Measurements from ENCODE around the gene SNAI1.

The SNAI1 gene

GRCh38 chr20:49982346-49983122 lies at the start of gene SNAI1:
Gene SNAI1, plus strand, starts transcription at chr20:49982980. Its CDS starts 80 bp downstream, at chr20:49983060.
- peak within 1 kb of the TSS; percentile 70 for H2AFZ ChIP-seq
- H3K27me3 ChIP-seq (ENCODE audit: control insufficient read depth, insufficient read depth, low read length): no peaks in the 10 kb centered on the region
- H3K27ac ChIP-seq: peak within 1 kb of the TSS; percentile 47
- no peaks in the 10 kb centered on the region for H3K9me3 ChIP-seq (ENCODE audit: control insufficient read depth, low read length)
- TF ChIP-seq, protein P1, sequence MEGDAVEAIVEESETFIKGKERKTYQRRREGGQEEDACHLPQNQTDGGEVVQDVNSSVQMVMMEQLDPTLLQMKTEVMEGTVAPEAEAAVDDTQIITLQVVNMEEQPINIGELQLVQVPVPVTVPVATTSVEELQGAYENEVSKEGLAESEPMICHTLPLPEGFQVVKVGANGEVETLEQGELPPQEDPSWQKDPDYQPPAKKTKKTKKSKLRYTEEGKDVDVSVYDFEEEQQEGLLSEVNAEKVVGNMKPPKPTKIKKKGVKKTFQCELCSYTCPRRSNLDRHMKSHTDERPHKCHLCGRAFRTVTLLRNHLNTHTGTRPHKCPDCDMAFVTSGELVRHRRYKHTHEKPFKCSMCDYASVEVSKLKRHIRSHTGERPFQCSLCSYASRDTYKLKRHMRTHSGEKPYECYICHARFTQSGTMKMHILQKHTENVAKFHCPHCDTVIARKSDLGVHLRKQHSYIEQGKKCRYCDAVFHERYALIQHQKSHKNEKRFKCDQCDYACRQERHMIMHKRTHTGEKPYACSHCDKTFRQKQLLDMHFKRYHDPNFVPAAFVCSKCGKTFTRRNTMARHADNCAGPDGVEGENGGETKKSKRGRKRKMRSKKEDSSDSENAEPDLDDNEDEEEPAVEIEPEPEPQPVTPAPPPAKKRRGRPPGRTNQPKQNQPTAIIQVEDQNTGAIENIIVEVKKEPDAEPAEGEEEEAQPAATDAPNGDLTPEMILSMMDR (IDR thresholded peaks at IDR 0.05): peak; percentile 49
- H3K4me1 ChIP-seq: peaks cover 6% of the 10 kb centered on the region
- no peaks in the 10 kb centered on the region for H3K36me3 ChIP-seq (ENCODE audit: control insufficient read depth, insufficient read depth, low read length)
- H3K4me2 ChIP-seq (ENCODE audit: low read length): peak within 1 kb of the TSS; percentile 90
- no peaks in the 10 kb centered on the region for H3K79me2 ChIP-seq
- H3K9ac ChIP-seq: no peak within 1 kb of the TSS
- H3K4me3 ChIP-seq (ENCODE audit: low read depth, low read length): peak within 1 kb of the TSS; percentile 61

- peak overlapping the region; percentile 87 for H2AFZ ChIP-seq
- H3K36me3 ChIP-seq (ENCODE audit: control insufficient read depth, insufficient read depth, low read length): no peaks in the 10 kb centered on the region
- no peak overlapping the region for H3K27ac ChIP-seq
- no peak overlapping the region for H3K4me3 ChIP-seq (ENCODE audit: low read depth, low read length)
- peak overlapping the region; percentile 95 for H3K4me2 ChIP-seq (ENCODE audit: low read length)
- H3K79me2 ChIP-seq: peaks cover 35% of the 10 kb centered on the region
- no peaks in the 10 kb centered on the region for H3K27me3 ChIP-seq (ENCODE audit: control insufficient read depth, insufficient read depth, low read length)
- TF ChIP-seq, protein P1 (IDR thresholded peaks at IDR 0.05): no peak
- no peaks in the 10 kb centered on the region for H3K9me3 ChIP-seq (ENCODE audit: control insufficient read depth, low read length)
- H3K4me1 ChIP-seq: peaks cover 19% of the 10 kb centered on the region
- H3K9ac ChIP-seq: no peak overlapping the region
Measured at GRCh38 chr20:49935746-49936152, 47.0 kb upstream of the SNAI1 start.

- peaks cover 38% of the 10 kb centered on the region for H3K79me2 ChIP-seq
- peak within 1 kb of the TSS; percentile 87 for H2AFZ ChIP-seq
- H3K27me3 ChIP-seq (ENCODE audit: control insufficient read depth, insufficient read depth, low read length): no peaks in the 10 kb centered on the region
- peak within 1 kb of the TSS; percentile 89 for H3K4me3 ChIP-seq (ENCODE audit: low read depth, low read length)
- H3K27ac ChIP-seq: peak within 1 kb of the TSS; percentile 70
- H3K36me3 ChIP-seq (ENCODE audit: control insufficient read depth, insufficient read depth, low read length): no peaks in the 10 kb centered on the region
- H3K9ac ChIP-seq: peak within 1 kb of the TSS; percentile 54
- TF ChIP-seq, protein P1 (IDR thresholded peaks at IDR 0.05): no peak
- H3K4me1 ChIP-seq: peaks cover 19% of the 10 kb centered on the region
- no peaks in the 10 kb centered on the region for H3K9me3 ChIP-seq (ENCODE audit: control insufficient read depth, low read length)
- peak within 1 kb of the TSS; percentile 95 for H3K4me2 ChIP-seq (ENCODE audit: low read length)
Measured at GRCh38 chr20:49936153-49937026, 46.4 kb upstream of the SNAI1 start, which contains the start of gene RNF114. Gene RNF114, plus strand, starts transcription at chr20:49936397. Its CDS starts 16 bp downstream, at chr20:49936413.

DNA sequence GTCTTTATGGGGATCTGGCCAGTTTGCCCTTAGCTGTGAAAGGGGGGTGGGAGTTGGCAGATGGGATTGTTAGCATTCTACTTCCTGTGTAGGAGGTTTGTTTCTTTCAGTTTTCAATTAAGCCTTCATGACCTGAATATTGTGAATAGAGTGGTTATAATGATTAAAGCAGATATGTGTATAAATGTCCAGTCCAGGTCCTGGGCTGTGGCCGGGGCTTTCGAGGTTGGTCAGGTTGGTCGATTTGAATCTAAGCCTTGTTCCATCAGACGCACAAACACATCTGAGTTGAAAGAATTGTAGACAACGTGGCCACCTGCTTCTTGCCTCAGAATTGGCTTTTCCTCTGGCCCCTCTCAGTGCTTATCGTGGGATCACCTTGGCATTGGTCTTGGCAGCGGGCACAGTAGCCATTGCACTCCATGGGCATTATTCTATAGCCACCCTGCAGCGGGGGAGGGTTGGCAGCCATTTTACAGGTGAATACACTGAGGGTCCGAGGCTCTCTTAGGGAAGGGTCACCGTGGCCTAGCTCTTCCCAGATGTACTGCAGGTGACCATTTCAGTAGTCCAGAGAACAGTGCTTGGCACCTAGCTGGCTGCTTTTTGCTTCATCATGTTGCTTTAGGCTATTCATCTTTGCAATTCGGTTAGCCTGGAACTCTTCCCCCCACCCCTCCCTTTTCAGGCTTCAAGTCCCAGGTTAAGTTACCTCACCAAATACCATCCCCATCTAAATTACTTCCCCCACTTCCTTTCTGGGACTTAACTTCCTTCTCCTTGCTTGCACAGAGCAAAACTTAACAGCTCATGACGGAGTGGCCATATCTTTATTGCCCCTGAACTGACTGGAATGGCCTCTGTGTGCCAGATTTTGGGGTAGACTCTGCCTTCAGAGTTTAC lies 45.5 kb upstream of the SNAI1 start:
- Histone ChIP-seq H3K4me1 (peaks cover 19% of the 10 kb centered on the region), H3K79me2 (peaks cover 38% of the 10 kb centered on the region), H3K27me3 (ENCODE audit: control insufficient read depth, insufficient read depth, low read length) (no peaks in the 10 kb centered on the region)

More for the DNA sequence above, 45.5 kb upstream of the SNAI1 start:
- H3K27ac ChIP-seq: peak overlapping the region; percentile 70
- no peaks in the 10 kb centered on the region for H3K9me3 ChIP-seq (ENCODE audit: control insufficient read depth, low read length)
- peak overlapping the region; percentile 89 for H3K4me3 ChIP-seq (ENCODE audit: low read depth, low read length)
- peak overlapping the region; percentile 54 for H3K9ac ChIP-seq
- H3K36me3 ChIP-seq (ENCODE audit: control insufficient read depth, insufficient read depth, low read length): no peaks in the 10 kb centered on the region
- TF ChIP-seq, protein P1 (IDR thresholded peaks at IDR 0.05): no peak
- H3K4me2 ChIP-seq (ENCODE audit: low read length): peak overlapping the region; percentile 95
- peak overlapping the region; percentile 87 for H2AFZ ChIP-seq

Data from parathyroid adenoma (tissue), 2 donors.